Aorta (tissue), 5 donors: ENCODE data around the gene FOXB1. TPM values are rescaled to one million over a fixed set of nuclear protein-coding genes. Genes with fewer than 3 reads are reported as not detected.

Experiments
- ATAC-seq: fragments of 200-7000 bp; cut with Tn5 transposase; one replicate; pipeline ENCODE4 v1.9.1; 2022; ENCODE audit warnings: moderate library complexity; ENCODE audit not compliant: low FRiP score
- DNase-seq, 2 donors: peaks; one replicate each; pipeline ENCODE4 v3.0.0-alpha.2; 2020
- H3K27ac ChIP-seq, 2 donors: one replicate each; pipeline ENCODE4 v1.5.1; 2013; ENCODE audit warnings: low read length in 2 of 2, mild to moderate bottlenecking in 2 of 2, moderate library complexity in 2 of 2, control low read depth in 1 of 2, inconsistent platforms in 1 of 2, low read depth in 1 of 2
- H3K27me3 ChIP-seq, 2 donors: one replicate each; pipeline ENCODE4 v1.6.1; 2013; ENCODE audit warnings: control low read depth in 1 of 2, low read length in 1 of 2, mild to moderate bottlenecking in 1 of 2, moderate library complexity in 1 of 2; ENCODE audit not compliant: insufficient read depth in 2 of 2, control insufficient read depth in 1 of 2
- H3K36me3 ChIP-seq, 2 donors: one replicate each; pipeline ENCODE4 v1.6.1; 2013; ENCODE audit warnings: control low read depth in 1 of 2, low read length in 1 of 2, mild to moderate bottlenecking in 1 of 2; ENCODE audit not compliant: insufficient read depth in 2 of 2, control insufficient read depth in 1 of 2
- H3K4me1 ChIP-seq, 2 donors: one replicate each; pipeline ENCODE4 v1.6.1; 2013; ENCODE audit warnings: low read length in 2 of 2, control low read depth in 1 of 2, mild to moderate bottlenecking in 1 of 2, moderate library complexity in 1 of 2; ENCODE audit not compliant: insufficient read depth in 2 of 2, control insufficient read depth in 1 of 2
- H3K4me3 ChIP-seq, 2 donors: one replicate each; pipeline ENCODE4 v1.5.1; 2013; ENCODE audit warnings: low read length in 2 of 2, control low read depth in 1 of 2, mild to moderate bottlenecking in 1 of 2
- H3K9me3 ChIP-seq: one replicate; pipeline ENCODE4 v1.6.1; 2013; ENCODE audit warnings: mild to moderate bottlenecking, low read length; ENCODE audit not compliant: control insufficient read depth
- WGBS, 2 donors: extraction: QIAGEN DNeasy Blood & Tissue Kit; methylation state at CpG; one replicate each; pipeline ENCODE4 v1.1.7; 2013; 5-methylcytosine and 5-hydroxymethylcytosine counted together
- intact Hi-C, 2 donors: fragments of 100-400 bp; cut with DNase I; formaldehyde crosslinking; loops; one replicate each; pipeline versions ENCODE4 v1.14.2 to v1.15.0; 2022
- polyA plus RNA-seq, 2 donors: library from polyadenylated mRNA; stranded (reverse); fragments of 200-250 nt; gene quantifications; one replicate each; pipeline ENCODE4 v1.2.3, GENCODE V29; 2013
- total RNA-seq, 2 donors: library from RNA; stranded (reverse); fragmentation: NEBNext Ultra II Directional; extraction: Animal tissue kit (Norgen Biotek cat#: 25700); gene quantifications; one replicate each; pipeline ENCODE4 v1.2.1, GENCODE V29; 2021
- donor health status: healthy with polysubstance abuse.
- donor health status: Bipolar disorder and iron deficiency.
- donor health status: DM: no; HTN: no; CAD: no.
- donor health status: DM: no; HTN: no; CAD: no.
- donor health status: DM: yes; HTN: yes; CAD: no.

The FOXB1 gene
- total and polyA plus RNA-seq, 4 donors = not detected

DNA sequence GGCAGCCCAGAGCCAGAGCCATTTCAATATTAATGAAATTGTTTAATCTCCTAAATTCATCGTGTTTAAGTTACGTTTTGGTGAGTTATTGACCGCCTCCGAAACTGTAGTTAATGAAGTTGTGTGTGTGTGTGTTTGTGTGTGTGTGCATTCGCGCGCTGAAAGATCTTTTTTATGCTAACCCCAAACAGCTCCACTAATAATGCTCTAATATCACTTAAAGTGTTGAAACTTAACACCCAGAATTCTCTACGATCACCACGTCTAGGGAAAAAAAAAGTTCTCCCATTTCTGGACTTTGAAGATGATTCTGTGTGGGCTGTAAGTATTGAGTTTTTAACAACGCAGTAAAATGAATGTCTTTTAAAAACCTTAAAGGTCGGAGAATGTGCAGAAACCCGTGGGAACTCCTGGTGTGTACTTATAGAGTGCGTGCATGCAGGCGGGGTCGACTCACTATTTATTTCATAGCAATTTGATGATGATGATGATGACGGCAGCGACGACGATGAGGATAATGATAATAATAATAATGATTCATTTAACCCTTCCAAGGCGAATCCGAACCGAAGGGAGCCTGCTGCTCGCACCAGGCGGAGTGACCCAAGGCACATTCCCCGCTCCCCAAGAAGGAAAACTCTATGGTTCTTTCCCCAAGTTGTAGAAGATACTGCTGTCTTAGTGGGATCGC, 1.4 kb upstream of the FOXB1 start:
- Histone ChIP-seq H3K27me3 (peaks cover 0 to 2% of the 10 kb centered on the region in 2 donors), H3K4me1 (no peaks in the 10 kb centered on the region), H3K4me3 (no peak overlapping the region), H3K9me3 (no peaks in the 10 kb centered on the region), H3K27ac (no peak overlapping the region), H3K36me3 (no peaks in the 10 kb centered on the region)
- intact Hi-C loops = no loop called here
- DNase-seq = no peak
- WGBS, 2 donors = 8 to 11% methylated on average over 26 of the region's 26 CpGs
- no peak for ATAC-seq

- Histone ChIP-seq H3K36me3 (no peaks in the 10 kb centered on the region), H3K27ac (no peak overlapping the region), H3K27me3 (peaks cover 0 to 2% of the 10 kb centered on the region in 2 donors), H3K9me3 (no peaks in the 10 kb centered on the region), H3K4me3 (no peak overlapping the region), H3K4me1 (no peaks in the 10 kb centered on the region)
- intact Hi-C loops = no loop called here
- no peak for ATAC-seq
- WGBS, 2 donors = 3 to 4% methylated on average over 23 to 24 of the region's 24 CpGs
- DNase-seq = no peak
Measured at GRCh38 chr15:60003243-60004008, 685 bp upstream of the FOXB1 start.

- no peak for ATAC-seq
- intact Hi-C loops = no loop called here
- Histone ChIP-seq H3K36me3 (no peaks in the 10 kb centered on the region), H3K4me1 (no peaks in the 10 kb centered on the region), H3K27ac (no peak overlapping the region), H3K27me3 (peaks cover 0 to 2% of the 10 kb centered on the region in 2 donors), H3K4me3 (peak overlapping the region in 1 of 2 donors; percentile 2), H3K9me3 (no peaks in the 10 kb centered on the region)
- peak in 1 of 2 donors; percentile 78 for DNase-seq
- 2% methylated on average over 40 to 44 of the region's 44 CpGs for WGBS, 2 donors
Measured at GRCh38 chr15:60004846-60005351, 788 bp downstream of the FOXB1 start.

GRCh38 chr15:60005352-60006202, 1.5 kb downstream of the FOXB1 start:
- WGBS, 2 donors = 0 to 3% methylated on average over 62 to 77 of the region's 77 CpGs
- Histone ChIP-seq H3K27me3 (peaks cover 0 to 2% of the 10 kb centered on the region in 2 donors), H3K9me3 (no peaks in the 10 kb centered on the region), H3K36me3 (no peaks in the 10 kb centered on the region), H3K4me1 (no peaks in the 10 kb centered on the region), H3K27ac (no peak overlapping the region), H3K4me3 (peak overlapping the region in 1 of 2 donors; percentile 2)
- DNase-seq (no peak), ATAC-seq (no peak)
- intact Hi-C loops = no loop called here

- Histone ChIP-seq H3K27ac (no peak overlapping the region), H3K36me3 (no peaks in the 10 kb centered on the region), H3K9me3 (no peaks in the 10 kb centered on the region), H3K4me1 (no peaks in the 10 kb centered on the region), H3K27me3 (peaks cover 0 to 2% of the 10 kb centered on the region in 2 donors), H3K4me3 (peak overlapping the region; percentile 2 to 27)
- intact Hi-C loops = no loop called here
- 3 to 5% methylated on average over 28 to 32 of the region's 32 CpGs for WGBS, 2 donors
- ATAC-seq = peak; percentile 26
- no peak for DNase-seq
Measured at GRCh38 chr15:60006203-60006862, 2.2 kb downstream of the FOXB1 start.

DNA sequence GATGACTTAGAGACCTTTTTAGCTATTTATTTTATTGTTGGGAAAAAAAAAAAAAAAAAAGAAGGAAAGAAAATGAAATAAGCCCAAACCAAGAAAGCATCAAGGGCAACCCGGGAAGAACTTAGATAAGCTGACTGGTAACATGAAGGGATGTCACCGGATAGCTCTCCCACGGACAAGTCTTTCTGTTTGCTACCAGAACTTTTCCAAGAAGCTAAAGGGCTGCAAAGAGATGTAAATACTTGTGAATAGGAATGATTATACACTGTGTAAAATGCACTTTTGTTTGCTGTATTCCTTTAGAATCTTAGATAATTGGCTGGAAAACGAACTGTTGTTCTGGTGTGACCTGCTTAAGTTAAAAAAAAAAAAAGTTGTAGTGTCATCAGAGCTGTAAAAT, 2.8 kb downstream of the FOXB1 start:
- ATAC-seq = no peak
- Histone ChIP-seq H3K27ac (no peak overlapping the region), H3K27me3 (peaks cover 0 to 2% of the 10 kb centered on the region in 2 donors), H3K36me3 (no peaks in the 10 kb centered on the region), H3K9me3 (no peaks in the 10 kb centered on the region), H3K4me3 (no peak overlapping the region), H3K4me1 (no peaks in the 10 kb centered on the region)
- intact Hi-C loops = no loop called here
- no peak for DNase-seq
- WGBS, 2 donors = 26 to 27% methylated on average over 4 of the region's 4 CpGs

DNA sequence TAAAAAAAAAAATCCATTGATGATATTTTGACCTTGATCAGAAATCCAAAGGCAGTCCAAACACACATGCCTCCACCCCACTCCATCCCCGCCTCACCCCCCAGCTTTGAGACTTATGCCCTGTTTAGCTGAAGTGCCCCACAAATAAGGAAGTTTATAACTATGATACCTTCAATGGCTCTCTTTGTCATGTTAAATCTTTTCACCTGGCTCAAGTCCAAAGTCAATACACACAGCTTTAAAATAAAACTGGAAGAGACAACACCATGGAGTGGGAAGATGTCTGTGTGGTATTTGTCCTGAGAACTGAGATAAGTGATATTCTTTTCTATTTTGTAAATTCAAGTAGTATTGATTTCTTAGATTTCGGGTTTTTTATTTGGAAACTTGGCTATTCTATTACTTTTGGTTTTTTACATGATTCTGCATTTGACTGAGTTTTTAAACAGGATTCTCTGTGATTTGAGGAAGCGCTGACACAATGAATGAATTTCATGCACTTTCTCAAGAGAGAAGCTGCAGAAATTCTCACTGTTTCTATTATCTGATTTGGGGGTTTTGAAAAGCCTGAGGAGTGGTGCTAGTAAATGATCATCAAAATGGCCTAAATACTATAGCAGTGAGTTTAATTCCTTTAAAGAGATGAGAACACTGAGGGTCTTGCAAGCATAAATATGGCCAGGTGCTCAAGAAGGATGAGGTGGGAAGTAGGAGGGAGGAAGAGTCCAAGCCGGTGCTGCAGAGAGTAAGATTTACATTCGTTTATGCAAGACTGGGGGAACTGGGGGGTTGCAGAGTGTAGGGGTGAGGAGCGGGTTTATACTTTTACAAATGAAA, 5.2 kb downstream of the FOXB1 start:
- Histone ChIP-seq H3K27me3 (no peaks in the 10 kb centered on the region), H3K9me3 (no peaks in the 10 kb centered on the region), H3K27ac (no peak overlapping the region), H3K4me3 (no peak overlapping the region), H3K36me3 (no peaks in the 10 kb centered on the region), H3K4me1 (no peaks in the 10 kb centered on the region)
- DNase-seq = no peak
- intact Hi-C loops = no loop called here
- ATAC-seq = no peak
- WGBS, 2 donors = 24 to 26% methylated on average over 6 of the region's 6 CpGs
